ENCODE results near the gene ZAP70.

DNA sequence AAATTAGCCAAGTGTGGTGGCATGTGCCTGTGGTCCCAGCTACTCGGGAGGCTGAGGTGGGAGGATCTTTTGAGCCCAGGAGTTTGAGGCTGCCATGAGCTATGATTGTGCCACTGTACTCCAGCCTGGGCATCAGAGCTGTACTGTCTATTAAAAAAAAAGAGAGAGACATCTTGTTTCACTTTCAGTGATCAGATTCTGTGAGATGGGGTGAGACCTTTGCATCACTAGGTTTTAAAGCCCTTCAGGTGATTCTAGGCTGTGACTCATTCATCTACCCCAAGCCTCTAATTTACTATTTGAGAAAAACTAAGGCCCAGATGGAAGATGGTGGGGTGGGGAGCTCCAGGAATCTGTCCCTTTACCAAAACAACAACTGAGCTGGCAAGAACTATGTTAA is 36.8 kb upstream of the ZAP70 start:
- TF ChIP-seq, protein P1, sequence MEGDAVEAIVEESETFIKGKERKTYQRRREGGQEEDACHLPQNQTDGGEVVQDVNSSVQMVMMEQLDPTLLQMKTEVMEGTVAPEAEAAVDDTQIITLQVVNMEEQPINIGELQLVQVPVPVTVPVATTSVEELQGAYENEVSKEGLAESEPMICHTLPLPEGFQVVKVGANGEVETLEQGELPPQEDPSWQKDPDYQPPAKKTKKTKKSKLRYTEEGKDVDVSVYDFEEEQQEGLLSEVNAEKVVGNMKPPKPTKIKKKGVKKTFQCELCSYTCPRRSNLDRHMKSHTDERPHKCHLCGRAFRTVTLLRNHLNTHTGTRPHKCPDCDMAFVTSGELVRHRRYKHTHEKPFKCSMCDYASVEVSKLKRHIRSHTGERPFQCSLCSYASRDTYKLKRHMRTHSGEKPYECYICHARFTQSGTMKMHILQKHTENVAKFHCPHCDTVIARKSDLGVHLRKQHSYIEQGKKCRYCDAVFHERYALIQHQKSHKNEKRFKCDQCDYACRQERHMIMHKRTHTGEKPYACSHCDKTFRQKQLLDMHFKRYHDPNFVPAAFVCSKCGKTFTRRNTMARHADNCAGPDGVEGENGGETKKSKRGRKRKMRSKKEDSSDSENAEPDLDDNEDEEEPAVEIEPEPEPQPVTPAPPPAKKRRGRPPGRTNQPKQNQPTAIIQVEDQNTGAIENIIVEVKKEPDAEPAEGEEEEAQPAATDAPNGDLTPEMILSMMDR (IDR thresholded peaks at IDR 0.05): no peak
- TF ChIP-seq POLR2A (IDR thresholded peaks at IDR 0.05) (no peak), POLR2AphosphoS5 (IDR thresholded peaks at IDR 0.05) (no peak)

Measured in transverse colon (tissue), 4 donors.